Smooth muscle cell of trachea (primary cell): ENCODE measurements around the gene SCG3. TPM values are rescaled to one million over a fixed set of nuclear protein-coding genes. Genes with fewer than 3 reads are reported as not detected.

Source experiments
- total RNA-seq: library from RNA; depleted of rRNA; stranded (reverse); fragments of >200 nt; gene quantifications from 2 replicates; pipeline ENCODE4 v1.2.1, GENCODE V29; 2014

SCG3 gene
- not detected in 2 replicates for total RNA-seq

DNA sequence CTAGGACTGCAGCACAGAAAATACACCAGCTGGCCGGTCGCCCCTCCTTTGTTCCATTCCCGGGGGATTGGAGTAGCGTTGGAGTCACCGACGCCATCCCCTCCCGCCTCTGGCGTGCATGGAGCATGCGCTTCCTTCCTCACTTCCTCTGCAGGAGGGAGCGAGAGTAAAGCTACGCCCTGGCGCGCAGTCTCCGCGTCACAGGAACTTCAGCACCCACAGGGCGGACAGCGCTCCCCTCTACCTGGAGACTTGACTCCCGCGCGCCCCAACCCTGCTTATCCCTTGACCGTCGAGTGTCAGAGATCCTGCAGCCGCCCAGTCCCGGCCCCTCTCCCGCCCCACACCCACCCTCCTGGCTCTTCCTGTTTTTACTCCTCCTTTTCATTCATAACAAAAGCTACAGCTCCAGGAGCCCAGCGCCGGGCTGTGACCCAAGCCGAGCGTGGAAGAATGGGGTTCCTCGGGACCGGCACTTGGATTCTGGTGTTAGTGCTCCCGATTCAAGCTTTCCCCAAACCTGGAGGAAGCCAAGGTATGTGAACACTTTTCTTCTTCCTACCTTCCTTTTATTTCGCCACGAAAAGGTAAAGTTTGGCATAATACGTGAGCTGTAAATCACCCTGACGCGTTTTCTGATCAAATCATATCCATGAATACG is at the start of gene SCG3:
SCG3 (plus strand) TSS at position 201 of the 661 bp plus-strand sequence; CDS start at position 454, 253 bp downstream.

DNA sequence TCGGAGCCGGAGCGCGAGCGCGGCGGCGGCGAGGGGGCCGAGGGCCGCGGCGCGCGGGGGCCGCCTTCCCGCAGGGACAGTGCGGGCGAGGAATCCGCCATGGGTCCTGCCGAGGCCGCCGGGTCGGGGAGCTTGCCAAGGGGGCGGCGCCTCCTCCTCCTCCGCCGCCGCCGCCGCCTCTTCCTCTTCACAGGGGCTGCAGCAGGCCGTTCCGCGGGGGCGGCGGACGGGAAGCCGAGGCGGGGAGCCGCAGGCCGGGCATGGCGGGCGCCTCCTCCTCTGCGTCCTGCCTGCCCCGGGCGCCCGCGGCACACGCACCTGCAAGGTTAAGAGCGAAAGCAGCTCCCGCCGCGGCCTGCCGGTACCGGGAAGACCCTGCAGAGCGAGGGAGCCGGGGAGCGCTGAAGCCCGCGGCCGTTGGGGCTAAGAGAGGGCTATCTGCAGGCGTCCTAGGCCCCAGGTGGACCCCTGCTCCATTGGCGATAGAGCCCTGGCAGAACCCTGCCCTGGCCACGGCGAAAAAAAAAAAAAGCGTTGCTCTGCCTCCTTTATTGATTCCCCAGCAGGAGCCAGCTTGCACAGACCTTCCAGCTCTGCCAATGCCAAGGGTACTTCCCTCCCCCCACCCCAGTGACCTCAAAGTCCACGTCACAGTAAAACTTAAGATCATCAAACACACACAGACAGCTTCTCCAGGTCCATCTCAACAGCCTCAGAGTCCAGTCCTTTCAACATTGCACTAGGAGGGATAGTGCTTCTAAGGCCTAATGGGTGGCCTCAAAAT is 56.4 kb downstream of the SCG3 start, which contains the start of gene LYSMD2:
LYSMD2 (minus strand) TSS at position 134 of the 784 bp plus-strand sequence; CDS start at position 101, 33 bp downstream.

DNA sequence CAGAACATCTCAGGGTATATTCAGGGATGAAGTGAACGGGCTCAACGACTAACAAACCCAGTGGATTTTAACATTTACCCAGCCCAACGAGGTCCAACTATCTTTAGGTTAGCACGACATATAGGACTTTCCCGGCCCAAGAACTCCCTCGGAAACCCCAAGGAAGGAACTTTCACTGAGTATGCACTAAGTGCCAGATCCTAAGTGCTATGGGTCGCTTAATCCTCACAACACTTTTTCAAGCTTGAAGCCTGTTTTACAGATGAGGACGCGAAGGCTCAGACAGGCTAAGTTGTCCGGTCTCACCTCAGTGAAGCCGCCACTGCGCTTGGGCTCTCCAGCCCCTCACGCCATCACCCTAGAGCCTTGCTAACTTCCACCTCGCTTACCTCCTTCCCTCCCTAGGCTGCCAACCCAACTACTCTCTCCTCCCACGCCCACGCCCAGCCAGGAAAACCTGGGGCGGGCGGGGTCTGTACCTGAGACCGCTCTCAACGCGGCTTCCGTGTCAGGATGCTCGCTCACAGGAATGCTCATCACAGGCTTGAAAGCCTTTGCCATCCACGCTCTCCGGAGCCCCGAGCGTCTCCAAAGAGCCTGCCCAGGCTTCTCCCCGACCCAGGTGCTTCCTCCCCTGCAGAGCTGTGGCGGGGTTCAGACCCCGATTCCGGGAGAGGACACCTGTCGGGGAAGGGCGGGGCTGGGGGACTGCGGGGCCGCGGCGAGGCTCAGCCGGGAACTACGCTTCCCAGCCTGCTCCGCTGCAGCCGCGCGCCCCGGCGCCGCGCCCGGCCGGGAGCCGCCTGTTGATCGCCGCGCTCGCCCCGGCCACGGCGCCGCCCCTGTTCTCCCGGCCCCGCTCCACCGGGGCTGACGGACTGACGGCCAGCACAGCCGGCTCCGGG is 69.7 kb downstream of the SCG3 start, which contains the start of gene TMOD2:
TMOD2 (plus strand) TSS at position 806 of the 905 bp plus-strand sequence. CDS start 14,845 bp downstream, outside the sequence.

Other genes starting within 250 kb of the SCG3 start
- gene DMXL2, start 58.7 kb upstream of the SCG3 start, total RNA-seq = 23.7 and 40.7 TPM in 2 replicates
- 3.6 and 6.6 TPM in 2 replicates for gene LYSMD2, start 56.2 kb downstream of the SCG3 start, total RNA-seq
- gene TMOD2, start 70.1 kb downstream of the SCG3 start, total RNA-seq = 9.0 and 9.3 TPM in 2 replicates
- gene TMOD3, start 148.2 kb downstream of the SCG3 start, total RNA-seq = 33.6 and 41.2 TPM in 2 replicates